Mucosa of descending colon (tissue), 3 donors: ENCODE data around the gene PTPRS. TPM values are rescaled to one million over a fixed set of nuclear protein-coding genes. Genes with fewer than 3 reads are reported as not detected.

ENCODE experiments used
- ATAC-seq: fragments of 200-7000 bp; cut with Tn5 transposase; one replicate; pipeline ENCODE4 v1.9.1; 2020; ENCODE audit warnings: mild to moderate bottlenecking, moderate library complexity
- DNase-seq, 3 donors: peaks; one replicate each; pipeline ENCODE4 v3.0.0-alpha.2; 2020
- H3K36me3 ChIP-seq: fragments of 200-600 bp; one replicate; pipeline ENCODE4 v1.8.0; 2021; ENCODE audit warnings: low read depth, mild to moderate bottlenecking
- H3K4me1 ChIP-seq: fragments of 200-600 bp; one replicate; pipeline ENCODE4 v1.8.0; 2021; ENCODE audit warnings: low read depth, mild to moderate bottlenecking
- H3K4me3 ChIP-seq: fragments of 200-600 bp; one replicate; pipeline ENCODE4 v1.8.0; 2021; ENCODE audit warnings: mild to moderate bottlenecking
- H3K9me3 ChIP-seq: fragments of 200-600 bp; one replicate; pipeline ENCODE4 v1.8.0; 2021; ENCODE audit warnings: mild to moderate bottlenecking
- CTCF ChIP-seq: fragments of 200-600 bp; IDR thresholded peaks from one replicate; pipeline ENCODE4 v1.8.0; 2022; ENCODE audit warnings: antibody characterized with exemption, mild to moderate bottlenecking
- intact Hi-C, 2 donors: fragments of 100-400 bp; cut with DNase I in 1 of 2; cut with micrococcal nuclease in 1 of 2; formaldehyde crosslinking; loops; one replicate each; pipeline versions ENCODE4 v1.11.0 to v1.11.1; 2022; cut with DNase I, micrococcal nuclease
- total RNA-seq, 3 donors: library from RNA; stranded (reverse); fragmentation: NEBNext Ultra II Directional in 2 of 3; extraction: Animal tissue kit (Norgen Biotek cat#: 25700) in 2 of 3; gene quantifications; one replicate each; pipeline versions ENCODE4 v1.2.1 to v1.2.4, GENCODE V29; 2021 to 2023
- donor health status: DM: no; HTN: no; CAD: no; lungs with moderate emphysema.
- donor health status: DM: no; HTN: no; CAD: no.
- donor health status: DM: no; HTN: yes; CAD: no.

Gene PTPRS
- total RNA-seq, 3 donors from 2014 or later, result 7.2 to 131 (median 22.5) TPM

- ATAC-seq (no peak), DNase-seq (no peak)
- Histone ChIP-seq H3K9me3 (no peaks in the 10 kb centered on the region), H3K36me3 (no peaks in the 10 kb centered on the region), H3K4me3 (no peak overlapping the region), H3K4me1 (peaks cover 4% of the 10 kb centered on the region)
- TF ChIP-seq CTCF, result no peak
- intact Hi-C loops, result no loop called here
Measured at GRCh38 chr19:5334824-5335500, 5.7 kb downstream of the PTPRS start.

- DNase-seq (no peak), ATAC-seq (no peak)
- Histone ChIP-seq H3K4me1 (no peaks in the 10 kb centered on the region), H3K9me3 (no peaks in the 10 kb centered on the region), H3K36me3 (no peaks in the 10 kb centered on the region), H3K4me3 (no peak overlapping the region)
- TF ChIP-seq CTCF, result no peak
- intact Hi-C loops, result no loop called here
Measured at GRCh38 chr19:5334366-5334739, 6.3 kb downstream of the PTPRS start.

- no peaks in the 10 kb centered on the region for H3K36me3 ChIP-seq
- no peak for ATAC-seq
- no peak for TF ChIP-seq CTCF
- no peaks in the 10 kb centered on the region for H3K4me1 ChIP-seq
- H3K4me3 ChIP-seq, result no peak overlapping the region
- intact Hi-C loops, result no loop called here
- no peaks in the 10 kb centered on the region for H3K9me3 ChIP-seq
- no peak for DNase-seq
Measured at GRCh38 chr19:5333581-5334365, 6.8 kb downstream of the PTPRS start.

GRCh38 chr19:5332501-5332900 is 8.1 kb downstream of the PTPRS start:
- no peak for DNase-seq
- no peaks in the 10 kb centered on the region for H3K36me3 ChIP-seq
- ATAC-seq, result no peak
- H3K9me3 ChIP-seq, result no peaks in the 10 kb centered on the region
- TF ChIP-seq CTCF, result no peak
- no peaks in the 10 kb centered on the region for H3K4me1 ChIP-seq
- intact Hi-C loops, result no loop called here
- H3K4me3 ChIP-seq, result no peak overlapping the region

GRCh38 chr19:5331790-5332189 is 8.8 kb downstream of the PTPRS start:
- no peaks in the 10 kb centered on the region for H3K36me3 ChIP-seq
- no peaks in the 10 kb centered on the region for H3K4me1 ChIP-seq
- ATAC-seq (no peak), DNase-seq (no peak)
- no peak for TF ChIP-seq CTCF
- H3K4me3 ChIP-seq, result no peak overlapping the region
- intact Hi-C loops, result no loop called here
- no peaks in the 10 kb centered on the region for H3K9me3 ChIP-seq
